C4-2B (cell line): Measurements from ENCODE around the gene PTPRR.

Experiments used
- ZFX ChIP-seq: fragments of 450-650 bp; IDR thresholded peaks from 2 replicates; pipeline ENCODE4 v1.6.1; 2017
- TF ChIP-seq, protein P1 (sequence below): fragments of 450-650 bp; conservative IDR thresholded peaks from 2 replicates; pipeline ENCODE4 v1.5.1; 2017; ENCODE audit warnings: mild to moderate bottlenecking

DNA sequence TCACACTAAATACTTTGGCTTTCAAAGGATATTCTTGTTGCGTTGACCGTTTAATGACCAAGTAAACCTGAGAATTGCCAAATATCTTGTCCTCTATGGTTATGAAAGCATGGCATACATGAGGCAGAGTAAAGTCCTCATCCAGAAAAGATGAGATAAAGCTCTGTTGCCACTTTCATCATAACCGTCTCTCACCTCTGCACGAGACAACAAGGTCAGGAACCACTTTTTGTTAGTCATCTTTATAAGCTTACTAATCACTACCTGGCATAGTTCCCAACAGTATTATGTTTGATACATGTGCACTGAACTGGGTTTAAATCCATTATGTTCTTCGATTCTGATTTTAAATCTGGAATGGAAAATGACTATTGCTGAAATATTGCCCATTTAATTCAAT is 314.6 kb downstream of the PTPRR start:
- TF ChIP-seq ZFX, result no peak
- TF ChIP-seq, protein P1, sequence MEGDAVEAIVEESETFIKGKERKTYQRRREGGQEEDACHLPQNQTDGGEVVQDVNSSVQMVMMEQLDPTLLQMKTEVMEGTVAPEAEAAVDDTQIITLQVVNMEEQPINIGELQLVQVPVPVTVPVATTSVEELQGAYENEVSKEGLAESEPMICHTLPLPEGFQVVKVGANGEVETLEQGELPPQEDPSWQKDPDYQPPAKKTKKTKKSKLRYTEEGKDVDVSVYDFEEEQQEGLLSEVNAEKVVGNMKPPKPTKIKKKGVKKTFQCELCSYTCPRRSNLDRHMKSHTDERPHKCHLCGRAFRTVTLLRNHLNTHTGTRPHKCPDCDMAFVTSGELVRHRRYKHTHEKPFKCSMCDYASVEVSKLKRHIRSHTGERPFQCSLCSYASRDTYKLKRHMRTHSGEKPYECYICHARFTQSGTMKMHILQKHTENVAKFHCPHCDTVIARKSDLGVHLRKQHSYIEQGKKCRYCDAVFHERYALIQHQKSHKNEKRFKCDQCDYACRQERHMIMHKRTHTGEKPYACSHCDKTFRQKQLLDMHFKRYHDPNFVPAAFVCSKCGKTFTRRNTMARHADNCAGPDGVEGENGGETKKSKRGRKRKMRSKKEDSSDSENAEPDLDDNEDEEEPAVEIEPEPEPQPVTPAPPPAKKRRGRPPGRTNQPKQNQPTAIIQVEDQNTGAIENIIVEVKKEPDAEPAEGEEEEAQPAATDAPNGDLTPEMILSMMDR, result no peak
